Activated CD4-positive, alpha-beta T cell treated with anti-CD3 and anti-CD28 coated beads, Interleukin-2, amount 10 ng/mL, durations not matched to agents 24 days and 14 days (primary cell): ENCODE results near the gene HOATZ. TPM values are rescaled to one million over a fixed set of nuclear protein-coding genes. Genes with fewer than 3 reads are reported as not detected.

Experiments used
- DNase-seq: peaks from one replicate; pipeline ENCODE4 v3.0.0; 2022
- H3K27ac Mint-ChIP-seq: one replicate; pipeline ENCODE4 v1.8.0; 2022; ENCODE audit warnings: mild to moderate bottlenecking, mixed read lengths
- H3K27me3 Mint-ChIP-seq: one replicate; pipeline ENCODE4 v1.8.0; 2022; ENCODE audit warnings: mixed read lengths
- H3K36me3 Mint-ChIP-seq: one replicate; pipeline ENCODE4 v1.8.0; 2022; ENCODE audit warnings: low read depth, mild to moderate bottlenecking, mixed read lengths
- H3K4me1 Mint-ChIP-seq: one replicate; pipeline ENCODE4 v1.8.0; 2021; ENCODE audit warnings: mixed read lengths
- H3K4me3 Mint-ChIP-seq: one replicate; pipeline ENCODE4 v1.8.0; 2022; ENCODE audit warnings: mild to moderate bottlenecking, moderate library complexity, mixed read lengths
- H3K9me3 Mint-ChIP-seq: one replicate; pipeline ENCODE4 v1.8.0; 2021; ENCODE audit warnings: mixed read lengths
- intact Hi-C: fragments of 100-400 bp; cut with micrococcal nuclease; formaldehyde crosslinking; loops from one replicate; pipeline ENCODE4 v1.15.1; 2023
- total RNA-seq: library from RNA; stranded (reverse); gene quantifications from 2 replicates; pipeline ENCODE4 v1.2.3, GENCODE V29; 2022

HOATZ gene
- total RNA-seq, 1 donor from 2014 or later = not detected

- no peak overlapping the region for H3K4me3 Mint-ChIP-seq
- no peaks in the 10 kb centered on the region for H3K9me3 Mint-ChIP-seq
- H3K36me3 Mint-ChIP-seq = no peaks in the 10 kb centered on the region
- no peak for DNase-seq
- intact Hi-C loops = loop anchor here (2.0 to 10.0 kb wide), 5 partner anchors 75 to 1442 kb away; partner anchors contain the start of genes POU2AF1 and SIK2
- no peak overlapping the region for H3K27ac Mint-ChIP-seq
- H3K4me1 Mint-ChIP-seq = peaks cover 46% of the 10 kb centered on the region
- H3K27me3 Mint-ChIP-seq = no peaks in the 10 kb centered on the region
Measured at GRCh38 chr11:111527279-111527678, 12.7 kb downstream of the HOATZ start.

DNA sequence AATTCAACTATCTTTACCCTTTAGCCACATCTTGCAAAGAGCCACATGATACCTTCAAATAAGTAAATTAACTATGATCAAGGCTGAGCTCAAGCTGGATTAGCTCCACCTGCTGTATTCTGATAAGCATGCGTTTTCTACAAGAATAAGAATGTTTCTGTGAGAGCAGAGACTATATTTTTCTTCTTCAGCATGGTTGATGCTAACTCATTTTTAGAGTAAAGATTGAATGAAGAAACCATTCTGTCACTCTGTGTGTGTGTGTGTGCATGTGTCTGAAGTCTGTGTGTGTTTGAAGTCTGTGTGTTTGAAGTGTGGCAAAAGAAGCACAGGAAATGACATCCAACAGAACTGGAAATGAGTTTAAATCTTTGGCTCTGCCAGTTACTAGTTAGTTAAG lies 14.0 kb downstream of the HOATZ start:
- peak overlapping the region; percentile 87 for H3K27ac Mint-ChIP-seq
- H3K36me3 Mint-ChIP-seq = no peaks in the 10 kb centered on the region
- no peaks in the 10 kb centered on the region for H3K27me3 Mint-ChIP-seq
- DNase-seq = peak; percentile 82
- peaks cover 45% of the 10 kb centered on the region for H3K4me1 Mint-ChIP-seq
- no peaks in the 10 kb centered on the region for H3K9me3 Mint-ChIP-seq
- peak overlapping the region; percentile 2 for H3K4me3 Mint-ChIP-seq
- intact Hi-C loops = loop anchor here (5.0 to 10.0 kb wide), 4 partner anchors 74 to 1444 kb away; partner anchors contain the start of gene SIK2

DNA sequence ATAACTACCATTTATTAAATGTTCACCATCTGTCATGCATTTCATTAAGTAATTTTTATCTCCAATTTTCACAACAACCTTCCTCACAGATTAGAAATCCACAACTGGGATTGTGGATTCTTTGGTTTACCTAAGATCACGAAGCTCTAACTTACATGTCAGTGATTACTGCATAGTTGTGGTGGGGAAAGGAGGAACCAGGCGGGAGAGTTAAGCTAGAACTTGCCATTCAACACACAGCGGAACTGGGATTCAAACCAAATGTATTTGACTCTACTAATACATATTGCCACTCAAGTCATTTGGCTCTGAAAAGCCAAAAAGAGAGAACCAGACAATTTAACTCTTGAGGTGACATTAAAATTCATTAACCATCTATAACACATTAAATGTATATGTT lies 15.5 kb downstream of the HOATZ start:
- no peak for DNase-seq
- Mint-ChIP-seq H3K36me3 (no peaks in the 10 kb centered on the region), H3K27me3 (peaks cover 13% of the 10 kb centered on the region), H3K4me3 (no peak overlapping the region), H3K9me3 (no peaks in the 10 kb centered on the region), H3K27ac (no peak overlapping the region), H3K4me1 (peaks cover 39% of the 10 kb centered on the region)
- intact Hi-C loops = loop anchor here (2.0 to 5.0 kb wide), 4 partner anchors 63 to 713 kb away; partner anchors contain the start of gene DIXDC1

DNA sequence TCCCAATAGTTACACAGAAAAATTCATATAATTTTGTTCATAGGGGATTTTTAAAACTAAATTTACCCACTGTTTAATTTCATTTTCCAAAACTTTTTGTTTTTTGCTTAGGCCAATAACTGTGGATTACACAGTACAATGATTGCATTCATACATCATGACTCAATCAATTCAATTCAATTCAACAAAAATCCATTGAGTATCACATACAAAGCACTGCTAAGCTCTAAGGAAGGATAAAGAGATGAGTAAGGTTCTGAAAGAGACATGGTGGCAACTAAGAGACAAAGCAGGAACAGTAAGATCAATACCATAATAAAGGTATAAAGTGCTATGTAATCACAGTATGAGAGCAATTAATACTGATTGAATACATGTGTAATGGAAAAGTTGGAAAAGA lies 16.6 kb downstream of the HOATZ start:
- no peak overlapping the region for H3K4me3 Mint-ChIP-seq
- intact Hi-C loops = loop anchor here (1.0 to 5.0 kb wide), 6 partner anchors 8 to 714 kb away; partner anchors contain the start of gene DIXDC1
- peaks cover 31% of the 10 kb centered on the region for H3K4me1 Mint-ChIP-seq
- H3K36me3 Mint-ChIP-seq = no peaks in the 10 kb centered on the region
- peaks cover 16% of the 10 kb centered on the region for H3K27me3 Mint-ChIP-seq
- no peaks in the 10 kb centered on the region for H3K9me3 Mint-ChIP-seq
- H3K27ac Mint-ChIP-seq = peak overlapping the region; percentile 64
- DNase-seq = no peak

GRCh38 chr11:111531687-111532364 lies 17.2 kb downstream of the HOATZ start:
- Mint-ChIP-seq H3K9me3 (no peaks in the 10 kb centered on the region), H3K27me3 (peaks cover 21% of the 10 kb centered on the region), H3K4me1 (peaks cover 26% of the 10 kb centered on the region), H3K4me3 (peak overlapping the region; percentile 13), H3K36me3 (no peaks in the 10 kb centered on the region), H3K27ac (peak overlapping the region; percentile 89)
- peak; percentile 84 for DNase-seq
- intact Hi-C loops = loop anchor here (1.0 to 5.0 kb wide), 6 partner anchors 7 to 715 kb away; partner anchors contain the start of gene DIXDC1

GRCh38 chr11:111532365-111532709 lies 17.8 kb downstream of the HOATZ start:
- H3K4me3 Mint-ChIP-seq = no peak overlapping the region
- intact Hi-C loops = loop anchor here (5.0 kb wide), 3 partner anchors 65 to 715 kb away; partner anchors contain the start of gene DIXDC1
- H3K36me3 Mint-ChIP-seq = no peaks in the 10 kb centered on the region
- peak overlapping the region; percentile 89 for H3K27ac Mint-ChIP-seq
- peaks cover 2% of the 10 kb centered on the region for H3K9me3 Mint-ChIP-seq
- DNase-seq = no peak
- H3K27me3 Mint-ChIP-seq = peaks cover 23% of the 10 kb centered on the region
- peaks cover 26% of the 10 kb centered on the region for H3K4me1 Mint-ChIP-seq

GRCh38 chr11:111535281-111535680 lies 20.7 kb downstream of the HOATZ start:
- Mint-ChIP-seq H3K27me3 (peaks cover 39% of the 10 kb centered on the region), H3K9me3 (peaks cover 6% of the 10 kb centered on the region), H3K4me1 (peaks cover 23% of the 10 kb centered on the region), H3K36me3 (no peaks in the 10 kb centered on the region), H3K27ac (no peak overlapping the region), H3K4me3 (no peak overlapping the region)
- intact Hi-C loops = no loop called here
- no peak for DNase-seq

- H3K27ac Mint-ChIP-seq = no peak overlapping the region
- peaks cover 6% of the 10 kb centered on the region for H3K9me3 Mint-ChIP-seq
- DNase-seq = no peak
- no peak overlapping the region for H3K4me3 Mint-ChIP-seq
- intact Hi-C loops = no loop called here
- H3K4me1 Mint-ChIP-seq = peaks cover 19% of the 10 kb centered on the region
- peaks cover 50% of the 10 kb centered on the region for H3K27me3 Mint-ChIP-seq
- H3K36me3 Mint-ChIP-seq = no peaks in the 10 kb centered on the region
Measured at GRCh38 chr11:111537336-111537860, 22.8 kb downstream of the HOATZ start.

DNA sequence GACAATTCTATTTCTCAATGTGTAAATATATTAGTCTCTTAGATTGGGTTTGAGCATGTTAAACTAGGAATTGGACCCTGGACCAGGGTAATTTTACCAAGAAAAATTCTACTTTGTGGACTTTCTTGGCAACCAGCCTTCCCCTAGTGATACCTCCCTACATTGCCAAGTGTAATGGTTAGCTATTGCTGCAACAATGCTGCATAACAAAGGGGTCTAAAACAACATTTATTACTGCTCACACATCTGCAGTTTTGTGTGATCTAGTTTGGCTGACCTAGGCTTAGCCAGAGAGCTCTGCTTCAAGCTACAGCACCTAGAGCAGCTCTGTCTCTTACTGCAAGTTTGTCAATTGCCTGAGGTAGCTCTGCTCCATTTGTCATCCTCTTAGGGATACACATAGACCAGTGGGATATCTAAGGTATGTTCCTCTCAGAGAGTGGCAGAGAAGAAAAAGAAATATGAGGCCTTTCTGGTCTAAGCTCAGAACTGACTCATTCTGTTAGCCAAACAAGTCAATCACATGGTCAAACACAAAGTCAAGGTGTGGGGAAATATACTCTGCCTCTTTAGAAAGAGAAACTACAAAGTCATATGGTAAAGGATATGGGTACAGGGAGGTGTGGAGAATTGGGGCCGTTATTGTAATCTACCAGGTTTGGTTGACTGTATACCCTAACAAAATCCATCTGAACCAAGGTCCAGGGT lies 24.0 kb downstream of the HOATZ start:
- no peak for DNase-seq
- Mint-ChIP-seq H3K36me3 (no peaks in the 10 kb centered on the region), H3K4me3 (peak overlapping the region; percentile 24), H3K4me1 (peaks cover 20% of the 10 kb centered on the region), H3K27ac (peak overlapping the region; percentile 80), H3K27me3 (peaks cover 62% of the 10 kb centered on the region), H3K9me3 (peaks cover 6% of the 10 kb centered on the region)
- intact Hi-C loops = loop anchor here (1.0 kb wide), 2 partner anchors 7 to 17 kb away; no protein-coding TSS in a partner anchor

- Mint-ChIP-seq H3K4me3 (peak overlapping the region; percentile 66), H3K4me1 (peaks cover 20% of the 10 kb centered on the region), H3K27ac (peak overlapping the region; percentile 86), H3K9me3 (peaks cover 6% of the 10 kb centered on the region), H3K36me3 (no peaks in the 10 kb centered on the region), H3K27me3 (peaks cover 59% of the 10 kb centered on the region)
- intact Hi-C loops = loop anchor here (1.0 kb wide), 2 partner anchors 8 to 18 kb away; no protein-coding TSS in a partner anchor
- DNase-seq = peak; percentile 67
Measured at GRCh38 chr11:111539426-111540113, 25.0 kb downstream of the HOATZ start.

DNA sequence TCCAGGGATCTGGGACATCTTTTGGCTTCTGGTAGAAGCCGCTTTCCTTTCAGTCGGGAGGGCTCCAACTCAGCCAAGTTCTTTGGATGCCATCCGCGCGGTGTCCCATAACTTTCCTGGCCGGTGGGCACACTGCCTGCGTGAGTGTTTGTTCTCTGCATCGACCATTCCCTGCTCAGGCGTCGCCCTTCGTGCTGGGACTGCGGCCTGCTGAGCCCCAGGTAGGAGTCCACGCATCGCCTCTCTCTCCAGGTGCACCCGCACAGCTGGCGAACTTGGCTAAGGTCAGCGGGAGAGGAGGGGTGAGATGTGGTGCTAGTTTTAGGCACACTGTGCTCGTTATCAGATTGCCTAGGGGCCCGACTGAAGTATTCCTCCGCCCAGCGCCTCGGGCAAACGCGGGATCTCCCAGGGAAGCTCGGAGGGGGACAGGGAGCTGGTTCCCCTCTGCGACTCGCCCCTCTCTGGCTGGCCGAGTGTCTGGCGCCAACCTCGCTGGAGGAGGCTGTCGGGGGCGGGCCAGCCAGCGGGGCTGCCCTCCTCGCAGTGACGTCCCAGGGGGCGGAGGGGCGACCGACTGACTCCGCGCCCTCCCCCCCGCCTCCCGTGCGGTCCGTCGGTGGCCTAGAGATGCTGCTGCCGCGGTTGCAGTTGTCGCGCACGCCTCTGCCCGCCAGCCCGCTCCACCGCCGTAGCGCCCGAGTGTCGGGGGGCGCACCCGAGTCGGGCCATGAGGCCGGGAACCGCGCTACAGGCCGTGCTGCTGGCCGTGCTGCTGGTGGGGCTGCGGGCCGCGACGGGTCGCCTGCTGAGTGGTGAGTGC lies 25.7 kb downstream of the HOATZ start, which contains the start of gene LAYN:
Gene LAYN (plus strand): TSS at position 607 of the 823 bp plus-strand sequence. CDS start 124 bp downstream, at position 731.
- DNase-seq = peak; percentile 81
- H3K4me1 Mint-ChIP-seq = peaks cover 20% of the 10 kb centered on the region
- peaks cover 55% of the 10 kb centered on the region for H3K27me3 Mint-ChIP-seq
- intact Hi-C loops = no loop called here
- peaks cover 6% of the 10 kb centered on the region for H3K9me3 Mint-ChIP-seq
- H3K27ac Mint-ChIP-seq = peak within 1 kb of the TSS; percentile 86
- H3K4me3 Mint-ChIP-seq = peak within 1 kb of the TSS; percentile 84
- peaks cover 2% of the 10 kb centered on the region for H3K36me3 Mint-ChIP-seq

DNA sequence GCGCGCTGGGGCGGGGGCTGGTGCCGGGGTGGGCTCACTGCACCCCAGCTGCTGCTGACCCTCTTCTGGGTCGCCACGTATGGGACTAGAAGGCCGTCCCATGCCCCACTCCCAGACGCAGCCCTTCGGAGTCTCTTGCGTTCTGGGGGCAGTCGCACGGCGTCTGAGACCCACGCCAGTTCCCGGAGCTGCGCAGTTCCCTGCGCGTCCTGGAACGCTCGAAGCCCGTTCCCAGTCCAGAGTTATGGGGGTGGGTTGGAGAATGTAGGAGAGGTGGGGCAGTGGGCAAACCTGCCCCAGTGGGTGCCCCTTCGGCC lies 26.3 kb downstream of the HOATZ start:
- Mint-ChIP-seq H3K27ac (no peak overlapping the region), H3K36me3 (peaks cover 2% of the 10 kb centered on the region), H3K4me1 (peaks cover 20% of the 10 kb centered on the region), H3K27me3 (peaks cover 59% of the 10 kb centered on the region), H3K4me3 (peak overlapping the region; percentile 84), H3K9me3 (peaks cover 6% of the 10 kb centered on the region)
- DNase-seq = no peak
- intact Hi-C loops = no loop called here
